Transverse colon (tissue), 4 donors: ENCODE measurements around the gene FANCI. TPM values are rescaled to one million over a fixed set of nuclear protein-coding genes. Genes with fewer than 3 reads are reported as not detected.

Experiments used
- DNase-seq: peaks from one replicate; pipeline ENCODE4 v3.0.0-alpha.2; 2019
- H3K27ac ChIP-seq, 4 donors: fragments of 200-600 bp; sonication (generic); 2 replicates each; pipeline ENCODE4 v1.5.1; 2016 to 2018; ENCODE audit warnings: inconsistent platforms in 4 of 4
- H3K27me3 ChIP-seq: fragments of 200-600 bp; sonication (generic); 2 replicates; pipeline ENCODE4 v1.5.1; 2017; ENCODE audit warnings: inconsistent platforms
- H3K36me3 ChIP-seq, 4 donors: fragments of 200-600 bp; sonication (generic); 2 replicates each; pipeline ENCODE4 v1.5.1; 2017 to 2019; ENCODE audit warnings: inconsistent platforms in 4 of 4
- H3K4me1 ChIP-seq, 4 donors: fragments of 200-600 bp; sonication (generic); 2 replicates each; pipeline ENCODE4 v1.5.1; 2017 to 2020; ENCODE audit warnings: inconsistent platforms in 4 of 4
- H3K4me3 ChIP-seq, 4 donors: fragments of 200-600 bp; sonication (generic); 1 replicate in 1 of 4; 2 replicates in 3 of 4; pipeline versions ENCODE4 v1.5.1 to v1.6.1; 2017 to 2019; ENCODE audit warnings: inconsistent platforms in 4 of 4
- H3K9me3 ChIP-seq, 2 donors: fragments of 200-600 bp; sonication (generic); 2 replicates each; pipeline ENCODE4 v1.5.1; 2017 to 2019; ENCODE audit warnings: inconsistent platforms in 2 of 2
- EP300 ChIP-seq: sonication (generic); formaldehyde crosslinking; IDR thresholded peaks from one replicate; pipeline ENCODE4 v1.6.1; 2017; ENCODE audit warnings: antibody characterized with exemption, low read depth
- POLR2A ChIP-seq: fragments of 450-650 bp; IDR thresholded peaks from one replicate; pipeline ENCODE4 v1.6.1; 2016; ENCODE audit warnings: antibody characterized with exemption, mild to moderate bottlenecking, moderate library complexity
- POLR2AphosphoS5 ChIP-seq, 3 donors: sonication (generic); formaldehyde crosslinking; IDR thresholded peaks; one replicate each; pipeline ENCODE4 v1.6.1; 2016; ENCODE audit warnings: antibody characterized with exemption in 3 of 3
- WGBS, 2 donors: methylation state at CpG; one replicate each; pipeline ENCODE4 v1.1.5; 2018; ENCODE audit warnings: low coverage in 1 of 2; 5-methylcytosine and 5-hydroxymethylcytosine counted together
- in situ Hi-C, 4 donors: fragments of 200-750 bp; cut with MboI; loops; one replicate each; pipeline versions ENCODE4 v1.15.0 to v1.15.1; 2017; ENCODE audit warnings: low sequenced_read_pairs in 3 of 4, low pct_ligation_motif_present in 1 of 4, low pct_unique_long_range_greater_than_20kb in 1 of 4
- intact Hi-C: fragments of 100-400 bp; cut with DNase I; formaldehyde crosslinking; loops from one replicate; pipeline ENCODE4 v1.15.1; 2023; ENCODE audit warnings: low total_unique reads
- total RNA-seq, 4 donors: library from RNA; depleted of rRNA; stranded (reverse); fragments of >200 nt; gene quantifications; one replicate each; pipeline ENCODE4 v1.1.0, GENCODE V29; 2016
- TF ChIP-seq, protein P1 (sequence below), 5 experiments: fragments of 200-600 bp in 3 of 5; fragments of 450-650 bp in 2 of 5; sonication (generic) in 3 of 5; IDR thresholded peaks; 1 replicate in 2 of 5; 2 replicates in 3 of 5; pipeline ENCODE4 v1.5.1; 2016 to 2017; ENCODE audit warnings: antibody characterized with exemption in 5 of 5, inconsistent platforms in 3 of 5, mild to moderate bottlenecking in 2 of 5, moderate library complexity in 1 of 5

FANCI gene
- total RNA-seq, 4 donors from 2014 or later, result 3.7 to 10.3 (median 4.5) TPM

DNA sequence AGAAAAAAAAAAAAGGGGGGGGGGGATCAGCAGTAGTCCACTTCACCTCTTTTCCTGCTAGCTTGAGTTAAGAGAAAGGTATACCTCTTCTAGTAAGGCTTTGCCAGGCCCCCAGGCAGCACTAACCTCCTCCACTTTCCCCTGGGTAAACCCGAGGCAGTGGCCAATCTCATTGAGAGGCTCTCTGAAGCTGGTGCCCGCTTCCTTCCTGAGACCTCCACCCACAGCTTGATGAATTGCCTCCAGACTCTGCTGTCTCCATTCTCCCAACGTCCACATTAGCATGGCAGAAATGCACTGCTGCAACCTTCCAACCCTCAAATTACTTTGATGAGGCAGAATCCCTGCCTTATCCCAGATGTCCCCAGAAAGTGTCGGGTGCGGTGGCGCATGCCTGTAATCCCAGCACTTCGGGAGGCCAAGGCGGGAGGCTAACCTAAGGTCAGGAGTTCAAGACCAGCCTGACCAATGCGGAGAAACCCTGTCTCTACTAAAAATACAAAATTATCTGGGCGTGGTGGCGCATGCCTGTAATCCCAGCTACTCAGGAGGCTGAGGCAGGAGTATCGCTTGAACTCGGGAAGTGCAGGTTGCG, 37.7 kb upstream of the FANCI start:
- Histone ChIP-seq H3K27me3 (no peaks in the 10 kb centered on the region), H3K36me3 (no peaks in the 10 kb centered on the region), H3K4me1 (peaks cover 0 to 22% (median 7%) of the 10 kb centered on the region in 4 donors), H3K4me3 (no peak overlapping the region), H3K27ac (no peak overlapping the region), H3K9me3 (no peaks in the 10 kb centered on the region)
- no peak for DNase-seq
- intact Hi-C loops, result no loop called here
- 62 to 67% methylated on average over 8 to 14 of the region's 14 CpGs for WGBS, 2 donors
- in situ Hi-C loops, result loop anchor here in 1 of 4 donors (25.0 kb wide), 1 partner anchor 231 kb away; no protein-coding TSS in a partner anchor
- TF ChIP-seq, protein P1, sequence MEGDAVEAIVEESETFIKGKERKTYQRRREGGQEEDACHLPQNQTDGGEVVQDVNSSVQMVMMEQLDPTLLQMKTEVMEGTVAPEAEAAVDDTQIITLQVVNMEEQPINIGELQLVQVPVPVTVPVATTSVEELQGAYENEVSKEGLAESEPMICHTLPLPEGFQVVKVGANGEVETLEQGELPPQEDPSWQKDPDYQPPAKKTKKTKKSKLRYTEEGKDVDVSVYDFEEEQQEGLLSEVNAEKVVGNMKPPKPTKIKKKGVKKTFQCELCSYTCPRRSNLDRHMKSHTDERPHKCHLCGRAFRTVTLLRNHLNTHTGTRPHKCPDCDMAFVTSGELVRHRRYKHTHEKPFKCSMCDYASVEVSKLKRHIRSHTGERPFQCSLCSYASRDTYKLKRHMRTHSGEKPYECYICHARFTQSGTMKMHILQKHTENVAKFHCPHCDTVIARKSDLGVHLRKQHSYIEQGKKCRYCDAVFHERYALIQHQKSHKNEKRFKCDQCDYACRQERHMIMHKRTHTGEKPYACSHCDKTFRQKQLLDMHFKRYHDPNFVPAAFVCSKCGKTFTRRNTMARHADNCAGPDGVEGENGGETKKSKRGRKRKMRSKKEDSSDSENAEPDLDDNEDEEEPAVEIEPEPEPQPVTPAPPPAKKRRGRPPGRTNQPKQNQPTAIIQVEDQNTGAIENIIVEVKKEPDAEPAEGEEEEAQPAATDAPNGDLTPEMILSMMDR (IDR thresholded peaks at IDR 0.05), result no peak
- TF ChIP-seq EP300, result no peak

DNA sequence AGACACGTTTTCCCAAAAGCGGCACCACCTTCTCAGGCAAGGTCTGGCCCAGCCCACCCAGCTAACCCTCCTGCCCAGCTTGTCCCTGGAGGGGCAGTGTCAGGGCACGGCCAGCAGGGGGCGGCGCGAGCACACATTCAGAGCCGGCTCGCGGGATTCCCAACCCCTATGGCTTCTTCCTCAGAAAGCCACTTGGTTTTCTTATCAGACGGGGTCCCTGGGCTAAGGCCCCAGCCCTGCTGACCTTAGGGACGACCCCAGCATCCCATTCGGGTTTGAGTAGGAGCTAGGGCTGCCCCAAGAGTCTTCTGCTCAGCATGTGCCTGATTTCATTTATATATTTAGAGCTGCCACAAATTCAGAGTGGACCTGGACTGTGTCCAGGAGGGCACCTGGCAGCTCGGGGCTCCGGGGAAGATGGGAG, 36.9 kb upstream of the FANCI start:
- TF ChIP-seq POLR2AphosphoS5 (IDR thresholded peaks at IDR 0.05) (no peak), POLR2A (no peak)
- TF ChIP-seq, protein P1 (IDR thresholded peaks at IDR 0.05), result peak; percentile 92 to 99 (median 96)
- intact Hi-C loops, result no loop called here
- in situ Hi-C loops, result loop anchor here in 1 of 4 donors (25.0 kb wide), 1 partner anchor 230 kb away; no protein-coding TSS in a partner anchor
- 0% methylated on average over 2 to 14 of the region's 14 CpGs for WGBS, 2 donors
- DNase-seq, result peak; percentile 80
- no peaks in the 10 kb centered on the region for H3K36me3 ChIP-seq
- H3K4me3 ChIP-seq, result peak overlapping the region in 2 of 4 donors; percentile 9 to 25
- H3K9me3 ChIP-seq, result no peaks in the 10 kb centered on the region
- no peaks in the 10 kb centered on the region for H3K27me3 ChIP-seq
- H3K27ac ChIP-seq, result no peak overlapping the region
- H3K4me1 ChIP-seq, result peaks cover 0 to 22% (median 7%) of the 10 kb centered on the region in 4 donors

DNA sequence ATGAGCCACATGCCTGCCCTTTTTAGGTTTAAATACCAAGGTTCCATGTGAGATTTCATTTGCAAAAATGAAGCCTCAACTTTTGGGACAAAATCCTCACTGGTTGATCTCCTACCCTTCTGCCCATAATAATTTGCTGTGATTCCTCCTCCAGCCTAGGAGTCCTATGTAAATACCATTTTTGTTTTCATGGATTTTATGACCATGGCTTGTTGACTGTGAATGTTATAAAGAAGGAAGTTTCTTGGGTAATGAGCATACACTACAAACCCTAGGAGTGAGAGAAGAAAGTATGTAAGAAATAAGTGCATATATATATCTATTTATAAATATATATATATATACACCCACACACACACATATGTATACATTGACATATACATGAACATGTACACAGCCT, 35.5 kb upstream of the FANCI start:
- no peak overlapping the region for H3K27ac ChIP-seq
- no peak overlapping the region for H3K4me3 ChIP-seq
- in situ Hi-C loops, result loop anchor here in 1 of 4 donors (25.0 kb wide), 1 partner anchor 229 kb away; no protein-coding TSS in a partner anchor
- DNase-seq, result no peak
- intact Hi-C loops, result no loop called here
- H3K4me1 ChIP-seq, result peaks cover 0 to 22% (median 7%) of the 10 kb centered on the region in 4 donors
- TF ChIP-seq, protein P1 (IDR thresholded peaks at IDR 0.05), result no peak
- TF ChIP-seq POLR2A (no peak), POLR2AphosphoS5 (IDR thresholded peaks at IDR 0.05) (no peak), EP300 (no peak)
- H3K36me3 ChIP-seq, result no peaks in the 10 kb centered on the region
- no peaks in the 10 kb centered on the region for H3K27me3 ChIP-seq
- H3K9me3 ChIP-seq, result no peaks in the 10 kb centered on the region

DNA sequence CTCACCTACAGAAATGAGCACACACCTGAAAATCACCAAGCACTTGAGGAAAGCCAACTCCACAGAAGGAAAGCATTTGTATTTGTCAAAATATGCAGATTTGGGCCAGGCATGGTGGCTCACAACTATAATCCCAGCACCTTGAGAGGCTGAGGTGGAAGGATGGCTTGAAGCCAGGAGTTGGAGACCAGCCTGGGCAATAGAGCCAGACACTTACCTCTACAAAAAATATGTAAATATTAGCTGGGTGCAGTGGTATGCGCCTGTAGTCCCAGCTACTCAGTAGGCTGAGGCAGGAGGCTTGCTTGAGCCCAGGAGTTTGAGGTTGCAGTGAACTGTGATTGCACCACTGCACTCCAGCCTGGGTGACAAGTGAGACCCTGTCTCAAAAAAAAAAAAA, 34.7 kb upstream of the FANCI start:
- Histone ChIP-seq H3K27me3 (no peaks in the 10 kb centered on the region), H3K36me3 (no peaks in the 10 kb centered on the region), H3K9me3 (no peaks in the 10 kb centered on the region), H3K4me3 (no peak overlapping the region), H3K4me1 (peaks cover 0 to 22% (median 7%) of the 10 kb centered on the region in 4 donors), H3K27ac (no peak overlapping the region)
- TF ChIP-seq POLR2A, result no peak
- no peak for TF ChIP-seq EP300
- TF ChIP-seq POLR2AphosphoS5 (IDR thresholded peaks at IDR 0.05), result no peak
- TF ChIP-seq, protein P1 (IDR thresholded peaks at IDR 0.05), result no peak
- 54% methylated on average over 1 of the region's 1 CpG; no CpG with 5 or more reads in 1 of the 2 donors for WGBS, 2 donors
- no peak for DNase-seq
- intact Hi-C loops, result no loop called here
- in situ Hi-C loops, result loop anchor here in 1 of 4 donors (25.0 kb wide), 1 partner anchor 228 kb away; no protein-coding TSS in a partner anchor
